Stimulated activated CD4-positive, alpha-beta T cell treated with anti-CD3 and anti-CD28 coated beads, Interleukin-1b, Interleukin-23, amount 100 ng/mL, for 4 hours (primary cell): ENCODE results near the gene PTGR2.
"Not testable (repeated sequence)": the region's sequence is repeated elsewhere in the genome, so short reads cannot be mapped to it uniquely, and the experiment has no call there.

ENCODE experiments used
- DNase-seq, 2 donors: peaks; one replicate each; pipeline ENCODE4 v3.0.0-alpha.2; 2020; ENCODE audit warnings: low read depth in 2 of 2

Gene PTGR2

GRCh38 chr14:73886449-73887317 lies 35.1 kb downstream of the PTGR2 start, which contains the start of gene ZNF410:
Gene ZNF410, plus strand, starts transcription at chr14:73886859. Its CDS starts 5,317 bp downstream, at chr14:73892176.
- DNase-seq = peak; percentile 84 to 89

- DNase-seq = no peak
These were observed 35.6 kb downstream of the PTGR2 start for GRCh38 chr14:73887318-73887616.

GRCh38 chr14:73887694-73888459 lies 36.2 kb downstream of the PTGR2 start:
- DNase-seq = no peak

GRCh38 chr14:73888460-73888725 lies 36.8 kb downstream of the PTGR2 start:
- DNase-seq = no peak

- no peak for DNase-seq
These were observed 37.3 kb downstream of the PTGR2 start for GRCh38 chr14:73888971-73889370.

GRCh38 chr14:73889376-73889775 lies 37.7 kb downstream of the PTGR2 start:
- no peak for DNase-seq

GRCh38 chr14:73894180-73894687 lies 42.6 kb downstream of the PTGR2 start:
- DNase-seq = not testable (repeated sequence)

- DNase-seq = no peak
These were observed 44.3 kb downstream of the PTGR2 start for GRCh38 chr14:73895939-73896338.

GRCh38 chr14:73896521-73896920 lies 44.9 kb downstream of the PTGR2 start:
- no peak for DNase-seq

- DNase-seq = no peak
These were observed 51.4 kb downstream of the PTGR2 start for GRCh38 chr14:73903028-73903427.

GRCh38 chr14:73909681-73910080 lies 58.0 kb downstream of the PTGR2 start:
- no peak for DNase-seq

- no peak for DNase-seq
These were observed 61.6 kb downstream of the PTGR2 start for GRCh38 chr14:73913256-73913655.

- no peak for DNase-seq
These were observed 64.7 kb downstream of the PTGR2 start for GRCh38 chr14:73916324-73916723.

GRCh38 chr14:73919457-73919856 lies 67.8 kb downstream of the PTGR2 start:
- DNase-seq = not testable (repeated sequence)

GRCh38 chr14:73924337-73924736 lies 72.7 kb downstream of the PTGR2 start:
- no peak for DNase-seq
